Epithelial cell of proximal tubule (primary cell): ENCODE data around the gene POGK. TPM values are rescaled to one million over a fixed set of nuclear protein-coding genes. Genes with fewer than 3 reads are reported as not detected.

Experiments
- DNase-seq: peaks from one replicate; pipeline ENCODE4 v3.0.0-alpha.2; 2011; ENCODE audit warnings: low read depth
- H3K4me3 ChIP-seq: 2 replicates; pipeline ENCODE4 v1.5.1; 2011; ENCODE audit warnings: low read depth, mild to moderate bottlenecking, low read length
- total RNA-seq: library from RNA; depleted of rRNA; stranded (reverse); fragments of >200 nt; gene quantifications from 2 replicates; pipeline ENCODE4 v1.2.3, GENCODE V29; 2015
- TF ChIP-seq, protein P1 (sequence below): conservative IDR thresholded peaks from 2 replicates; pipeline ENCODE4 v1.5.1; 2012; ENCODE audit warnings: low read depth, mild to moderate bottlenecking, low read length

The POGK gene, protein sequence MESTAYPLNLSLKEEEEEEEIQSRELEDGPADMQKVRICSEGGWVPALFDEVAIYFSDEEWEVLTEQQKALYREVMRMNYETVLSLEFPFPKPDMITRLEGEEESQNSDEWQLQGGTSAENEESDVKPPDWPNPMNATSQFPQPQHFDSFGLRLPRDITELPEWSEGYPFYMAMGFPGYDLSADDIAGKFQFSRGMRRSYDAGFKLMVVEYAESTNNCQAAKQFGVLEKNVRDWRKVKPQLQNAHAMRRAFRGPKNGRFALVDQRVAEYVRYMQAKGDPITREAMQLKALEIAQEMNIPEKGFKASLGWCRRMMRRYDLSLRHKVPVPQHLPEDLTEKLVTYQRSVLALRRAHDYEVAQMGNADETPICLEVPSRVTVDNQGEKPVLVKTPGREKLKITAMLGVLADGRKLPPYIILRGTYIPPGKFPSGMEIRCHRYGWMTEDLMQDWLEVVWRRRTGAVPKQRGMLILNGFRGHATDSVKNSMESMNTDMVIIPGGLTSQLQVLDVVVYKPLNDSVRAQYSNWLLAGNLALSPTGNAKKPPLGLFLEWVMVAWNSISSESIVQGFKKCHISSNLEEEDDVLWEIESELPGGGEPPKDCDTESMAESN
- total RNA-seq: 23.2 and 32.5 TPM in 2 replicates

DNA sequence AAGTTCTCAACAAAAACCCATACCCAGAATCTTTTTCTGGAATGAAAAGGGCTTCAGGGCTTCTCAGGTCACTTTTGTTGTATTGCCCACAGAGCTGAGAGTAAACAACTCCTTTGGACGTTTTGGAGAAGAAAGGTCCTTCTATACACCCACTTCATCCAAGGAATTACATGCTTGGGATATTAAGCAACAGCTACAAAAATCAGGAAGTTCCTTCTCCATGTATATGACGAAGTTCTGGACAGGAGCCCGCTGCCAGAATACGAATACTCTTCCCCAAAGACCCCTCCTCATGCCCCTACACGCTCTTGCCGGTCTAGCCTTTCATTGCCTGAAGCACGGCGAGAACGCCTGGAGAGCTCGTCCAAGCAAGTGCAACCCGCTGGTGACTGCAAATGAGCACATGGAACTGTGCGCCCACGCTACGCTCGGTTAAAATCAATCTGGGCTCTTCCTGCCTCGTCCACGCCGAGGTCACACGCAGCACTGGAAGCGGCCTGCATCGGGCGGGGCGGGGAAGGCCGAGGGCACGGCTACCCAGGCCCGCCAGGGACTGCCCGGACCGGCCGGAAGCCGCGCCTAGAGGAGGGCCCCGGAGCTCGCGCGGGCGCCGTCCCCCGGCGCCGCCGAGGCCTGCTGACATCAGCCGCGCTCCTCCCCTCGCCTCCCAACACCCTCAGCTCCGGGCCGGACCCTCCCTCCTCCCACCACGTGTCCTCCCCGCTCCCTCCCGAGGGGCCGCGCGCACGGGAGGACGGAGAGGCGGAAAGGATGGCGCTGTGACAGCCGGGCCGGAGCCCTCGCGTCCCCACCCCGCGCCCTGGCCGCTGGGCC, at the start of gene POGK:
Gene POGK, plus strand, starts transcription at position 710 of the 834 bp plus-strand sequence. CDS start 1,482 bp downstream, outside the sequence.
- H3K4me3 ChIP-seq: peak within 1 kb of the TSS; percentile 76
- DNase-seq: peak; percentile 40
- TF ChIP-seq, protein P1, sequence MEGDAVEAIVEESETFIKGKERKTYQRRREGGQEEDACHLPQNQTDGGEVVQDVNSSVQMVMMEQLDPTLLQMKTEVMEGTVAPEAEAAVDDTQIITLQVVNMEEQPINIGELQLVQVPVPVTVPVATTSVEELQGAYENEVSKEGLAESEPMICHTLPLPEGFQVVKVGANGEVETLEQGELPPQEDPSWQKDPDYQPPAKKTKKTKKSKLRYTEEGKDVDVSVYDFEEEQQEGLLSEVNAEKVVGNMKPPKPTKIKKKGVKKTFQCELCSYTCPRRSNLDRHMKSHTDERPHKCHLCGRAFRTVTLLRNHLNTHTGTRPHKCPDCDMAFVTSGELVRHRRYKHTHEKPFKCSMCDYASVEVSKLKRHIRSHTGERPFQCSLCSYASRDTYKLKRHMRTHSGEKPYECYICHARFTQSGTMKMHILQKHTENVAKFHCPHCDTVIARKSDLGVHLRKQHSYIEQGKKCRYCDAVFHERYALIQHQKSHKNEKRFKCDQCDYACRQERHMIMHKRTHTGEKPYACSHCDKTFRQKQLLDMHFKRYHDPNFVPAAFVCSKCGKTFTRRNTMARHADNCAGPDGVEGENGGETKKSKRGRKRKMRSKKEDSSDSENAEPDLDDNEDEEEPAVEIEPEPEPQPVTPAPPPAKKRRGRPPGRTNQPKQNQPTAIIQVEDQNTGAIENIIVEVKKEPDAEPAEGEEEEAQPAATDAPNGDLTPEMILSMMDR: no peak

DNA sequence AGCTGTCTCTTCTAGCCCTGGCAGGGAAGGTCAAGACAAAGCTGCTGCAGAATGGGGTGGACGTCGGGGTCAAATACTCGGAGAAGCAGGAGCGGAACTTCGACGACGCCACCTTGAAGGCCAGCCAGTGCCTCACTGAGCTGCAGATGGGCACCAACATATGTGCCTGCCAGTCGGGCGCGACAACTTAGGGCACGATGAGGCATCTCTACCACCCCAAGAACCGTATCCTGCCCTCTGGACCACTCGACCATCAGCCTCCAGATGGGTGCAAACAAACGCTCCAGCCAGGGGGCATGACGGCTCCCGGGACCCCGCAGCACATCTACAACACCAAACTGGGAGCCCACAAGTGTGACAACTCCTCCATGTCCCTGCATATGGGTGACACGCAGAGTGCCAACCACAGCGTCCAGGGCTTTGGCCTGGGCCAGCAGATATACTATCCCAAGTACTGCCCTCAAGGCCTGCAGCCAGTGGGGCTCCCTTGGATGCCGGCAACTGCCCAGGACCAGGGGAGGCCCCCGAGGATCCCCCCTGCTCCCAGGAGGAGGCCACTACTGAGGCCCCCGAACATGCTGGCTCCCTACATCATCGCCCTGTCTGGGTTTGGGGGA, 42.5 kb upstream of the POGK start:
- no peak for DNase-seq
- H3K4me3 ChIP-seq: no peak overlapping the region
- TF ChIP-seq, protein P1: no peak

DNA sequence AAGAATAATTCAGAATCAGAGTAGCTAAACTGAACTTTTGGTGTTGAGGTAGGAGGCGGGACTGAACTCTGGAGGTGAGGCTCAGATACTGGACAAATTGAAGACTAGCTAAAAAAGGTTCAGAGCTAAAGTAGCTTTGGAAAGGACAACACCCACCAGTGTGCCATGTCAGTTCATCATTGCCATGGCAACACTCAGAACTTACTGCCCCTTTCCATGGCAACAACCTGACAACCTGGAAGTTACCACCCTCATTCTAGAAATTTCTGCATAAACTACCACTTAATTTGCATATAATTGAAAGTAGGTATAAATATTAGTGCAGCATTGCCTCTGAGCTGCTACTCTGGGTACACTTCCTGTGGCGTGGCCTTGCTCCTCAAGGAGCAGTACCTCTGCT, 30.3 kb upstream of the POGK start:
- TF ChIP-seq, protein P1: no peak
- DNase-seq: no peak
- no peak overlapping the region for H3K4me3 ChIP-seq

DNA sequence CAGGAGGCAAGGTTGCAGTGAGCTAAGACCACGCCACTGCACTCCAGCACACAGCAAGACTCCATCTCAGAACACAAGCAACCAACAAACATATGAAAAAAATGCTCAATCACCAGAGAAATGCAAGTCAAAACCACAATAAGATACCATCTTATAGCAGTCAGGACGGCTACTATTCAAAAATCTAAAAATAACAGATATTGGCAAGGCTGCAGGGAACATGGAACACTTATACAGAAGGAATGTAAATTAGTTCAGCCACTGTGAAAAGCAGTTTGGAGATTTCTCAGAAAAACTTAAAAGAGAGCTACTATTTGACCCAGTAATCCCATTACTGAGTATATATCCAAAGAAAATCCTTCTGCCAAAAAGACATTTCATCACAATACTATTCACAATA, 27.6 kb upstream of the POGK start:
- TF ChIP-seq, protein P1: no peak
- H3K4me3 ChIP-seq: no peak overlapping the region
- no peak for DNase-seq

DNA sequence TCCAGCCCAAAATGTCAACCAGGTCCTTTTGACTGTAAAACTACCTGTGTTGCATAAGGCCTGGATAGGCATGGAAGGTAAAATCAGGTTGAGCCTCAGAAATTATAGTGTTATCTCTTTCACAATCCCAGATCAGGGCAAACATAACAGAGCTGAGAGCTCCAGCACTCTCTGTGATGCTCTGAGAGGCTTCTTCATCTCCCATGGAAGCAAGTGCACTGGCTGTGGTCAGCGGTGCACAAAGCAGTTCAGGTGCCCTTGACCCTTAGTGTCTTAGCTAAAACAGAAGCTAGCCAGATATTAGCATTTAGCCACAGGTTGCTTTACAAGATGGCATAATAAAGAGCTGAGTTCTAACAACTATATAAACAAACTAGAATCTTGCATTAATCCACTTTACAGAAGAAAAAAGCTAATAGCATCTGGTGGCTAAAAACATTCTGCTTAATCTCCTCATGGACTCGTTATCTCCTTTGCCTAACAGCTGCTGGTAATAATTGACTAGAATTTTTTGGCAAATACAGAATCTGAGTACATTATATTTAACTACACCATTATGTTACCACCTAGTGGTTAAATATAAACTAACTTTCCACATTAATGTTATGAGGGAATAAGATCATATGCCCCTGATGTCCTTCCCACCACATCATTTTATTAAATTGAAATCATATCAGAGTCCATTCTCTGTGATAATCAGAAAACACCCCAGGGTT, 25.6 kb upstream of the POGK start:
- TF ChIP-seq, protein P1: no peak
- DNase-seq: no peak
- no peak overlapping the region for H3K4me3 ChIP-seq

DNA sequence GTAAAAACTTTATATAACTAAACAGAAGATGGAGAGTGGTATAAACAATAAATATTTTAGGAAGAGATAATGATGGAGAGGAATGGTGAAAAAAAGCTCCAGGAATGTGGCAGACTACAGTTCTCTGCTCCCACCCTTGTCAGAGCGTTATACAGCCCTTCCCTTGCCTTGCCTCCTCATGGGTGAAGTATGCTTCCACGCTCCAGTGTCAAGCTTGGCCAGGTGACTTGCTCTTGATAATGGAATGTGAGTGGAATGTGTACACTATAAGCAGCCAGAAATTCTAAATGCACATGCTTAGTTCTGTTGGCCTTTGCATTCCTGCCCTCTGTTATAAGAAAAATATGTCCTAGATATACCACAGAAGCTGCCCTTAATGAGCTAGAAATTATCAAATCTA, 24.7 kb upstream of the POGK start:
- DNase-seq: peak; percentile 27
- no peak overlapping the region for H3K4me3 ChIP-seq
- TF ChIP-seq, protein P1: no peak
